ENCODE results near the gene SELENOT.
"Not testable (repeated sequence)": the region's sequence is repeated elsewhere in the genome, so short reads cannot be mapped to it uniquely, and the experiment has no call there.

SELENOT gene

DNA sequence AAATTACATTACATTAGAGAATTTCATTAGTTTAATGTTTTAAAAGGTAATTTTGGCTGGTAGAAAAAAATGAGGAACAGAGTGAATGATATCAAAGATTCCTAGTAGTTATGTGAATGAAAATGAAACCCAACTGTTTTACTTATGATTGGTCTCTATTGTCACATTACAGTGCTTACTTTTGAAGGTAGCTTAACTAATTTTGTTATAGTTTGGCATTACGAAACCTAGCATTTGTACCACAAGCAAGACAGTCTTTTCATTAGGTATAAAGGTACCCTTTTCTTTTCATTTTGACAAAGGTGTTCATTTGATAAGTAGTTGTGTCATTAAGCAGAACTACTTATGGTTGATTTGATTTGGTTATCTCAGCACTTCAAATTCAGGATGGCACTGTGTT is 6.9 kb downstream of the SELENOT start:
- no peak for DNase-seq

DNA sequence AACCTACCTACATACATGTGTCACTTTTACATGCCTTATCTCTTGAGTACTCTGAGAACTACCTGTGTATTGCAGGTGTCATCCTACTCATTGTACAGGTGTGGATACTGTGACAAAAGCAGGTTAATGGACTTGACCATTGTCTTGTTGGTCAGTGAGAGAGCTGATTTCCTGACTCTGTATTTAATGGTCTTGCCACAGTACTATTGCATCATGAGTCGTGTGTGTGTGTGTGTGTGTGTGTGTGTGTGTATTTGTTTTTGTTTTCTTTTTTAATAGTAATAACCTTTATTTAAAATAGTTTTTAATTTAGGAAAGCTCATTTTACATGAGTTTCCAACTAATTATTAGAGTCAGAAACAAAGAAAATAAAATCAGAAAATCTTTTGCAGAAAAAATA is 7.7 kb downstream of the SELENOT start:
- no peak for DNase-seq

DNA sequence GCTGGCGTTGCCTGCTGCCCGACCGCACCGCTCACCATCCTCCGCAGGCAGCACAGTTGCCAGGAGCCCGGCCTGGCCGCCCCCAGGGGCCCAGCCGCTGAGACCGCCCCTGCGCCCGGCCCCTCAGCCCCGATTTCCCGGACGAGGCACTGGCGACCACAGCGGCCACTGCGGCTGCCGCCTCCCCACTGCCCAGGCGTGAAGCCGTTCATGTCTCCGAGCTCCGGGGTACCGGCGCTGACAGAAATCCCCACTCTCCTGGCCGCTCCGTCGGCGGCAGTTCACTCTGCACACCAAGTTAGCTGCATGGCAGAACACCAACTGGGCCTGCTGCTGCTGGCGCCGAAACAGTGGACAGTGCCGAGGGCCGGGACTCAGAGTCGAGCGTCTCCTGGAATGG is 8.5 kb downstream of the SELENOT start:
- no peak for DNase-seq

DNA sequence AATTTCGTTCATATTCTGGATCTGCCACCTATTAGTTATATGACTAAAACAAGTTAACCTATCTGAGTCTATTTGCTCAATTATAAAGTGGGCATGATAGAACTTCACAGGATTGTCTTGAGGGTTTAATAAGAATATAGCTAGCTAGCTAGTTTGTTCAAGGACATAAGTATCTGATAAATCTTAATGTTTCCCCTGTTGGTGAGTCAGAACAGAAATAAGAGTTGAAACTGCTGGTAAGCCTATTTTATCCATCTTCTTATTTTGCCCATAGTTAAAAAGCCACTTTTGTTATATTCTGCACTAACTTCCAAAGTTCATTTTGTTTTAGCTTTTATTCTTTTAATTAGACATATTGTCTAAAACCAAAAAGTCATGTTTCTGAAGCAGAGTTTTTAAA is 9.4 kb downstream of the SELENOT start:
- DNase-seq = no peak

DNA sequence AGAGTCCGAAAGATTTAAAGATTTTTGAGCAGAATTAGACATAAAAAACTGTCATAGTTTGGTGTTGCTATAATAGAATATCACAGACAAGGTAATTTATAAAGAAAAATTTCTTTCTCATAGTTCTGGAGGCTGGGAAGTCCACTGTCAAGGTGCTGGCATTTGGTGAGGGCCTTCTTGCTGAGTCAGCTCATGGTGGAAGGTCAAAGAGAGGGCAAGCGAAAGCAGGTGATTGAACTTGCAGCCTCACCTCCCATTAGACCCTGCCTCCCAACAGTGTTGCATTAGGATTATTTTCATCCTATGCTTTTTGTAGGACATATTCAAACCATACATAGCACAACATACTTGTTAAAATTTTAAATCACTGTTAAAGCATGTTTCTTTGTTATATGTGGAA is 9.9 kb downstream of the SELENOT start:
- DNase-seq = no peak

DNA sequence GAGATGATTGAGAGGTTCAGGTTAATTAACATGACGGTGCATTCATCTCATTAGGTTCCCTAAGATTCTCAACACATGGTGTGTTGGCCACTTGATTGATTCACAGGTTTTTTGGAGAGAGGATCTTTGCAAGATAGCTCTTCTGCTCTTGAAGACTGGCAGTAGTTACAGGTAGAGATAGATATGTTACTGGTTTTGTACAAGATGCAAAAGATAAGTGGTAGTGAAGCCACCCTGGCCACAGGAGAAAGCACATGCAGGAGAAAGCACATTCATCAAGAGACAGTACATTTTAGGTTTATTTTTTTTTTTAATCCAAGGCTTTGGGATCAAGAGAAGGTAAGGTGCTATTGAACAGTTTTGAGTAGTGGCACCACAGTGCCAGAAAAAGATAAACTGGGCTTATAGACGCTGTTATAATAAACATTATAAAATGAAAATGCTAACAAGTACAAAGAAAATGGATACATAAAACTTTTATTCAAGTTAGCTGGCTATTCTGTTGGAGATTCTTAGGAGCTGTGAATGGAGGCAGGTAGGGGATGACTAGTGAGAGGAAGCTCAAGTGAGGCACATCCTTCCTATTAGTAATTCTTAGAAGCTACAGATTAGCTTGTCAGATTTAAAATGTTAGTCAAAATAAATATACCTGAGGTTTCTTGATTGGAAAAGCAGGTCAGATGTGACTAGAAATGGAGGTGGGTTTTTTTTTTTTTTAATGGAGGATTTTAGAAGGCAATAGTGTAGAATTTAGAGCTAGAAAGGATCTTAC is 10.8 kb downstream of the SELENOT start:
- DNase-seq = no peak

DNA sequence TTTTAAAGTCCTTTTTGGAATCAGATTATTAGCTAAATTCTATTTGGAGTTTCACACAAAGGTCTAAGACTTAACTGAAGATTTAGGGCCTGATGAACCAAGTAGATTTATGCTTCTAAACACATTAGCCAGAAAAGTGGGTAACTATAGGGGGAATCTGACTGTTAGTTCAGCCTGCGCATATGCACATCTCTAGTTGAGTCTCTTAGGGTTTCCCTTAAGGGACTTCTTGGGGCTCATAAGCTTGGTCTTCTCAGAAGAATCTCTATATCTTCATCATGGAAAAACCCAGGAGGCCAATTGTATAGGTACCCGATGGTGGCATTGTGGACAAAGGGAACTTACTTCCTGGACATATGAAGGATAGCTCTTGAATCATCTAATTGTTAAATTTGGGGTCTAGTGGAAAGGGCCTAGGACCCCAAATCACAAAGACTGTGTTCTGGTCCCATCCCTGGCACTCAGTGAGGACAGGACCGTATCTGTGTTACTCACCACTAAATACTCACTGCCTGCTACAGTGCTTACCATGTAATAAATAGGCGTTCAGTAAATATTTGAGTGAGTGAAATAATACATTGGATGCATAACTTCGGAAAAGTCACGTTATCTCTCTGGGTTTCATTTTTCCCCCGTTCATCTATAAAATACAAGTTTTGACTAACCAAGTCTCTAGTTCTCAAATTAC is 17.0 kb downstream of the SELENOT start:
- DNase-seq = no peak

DNA sequence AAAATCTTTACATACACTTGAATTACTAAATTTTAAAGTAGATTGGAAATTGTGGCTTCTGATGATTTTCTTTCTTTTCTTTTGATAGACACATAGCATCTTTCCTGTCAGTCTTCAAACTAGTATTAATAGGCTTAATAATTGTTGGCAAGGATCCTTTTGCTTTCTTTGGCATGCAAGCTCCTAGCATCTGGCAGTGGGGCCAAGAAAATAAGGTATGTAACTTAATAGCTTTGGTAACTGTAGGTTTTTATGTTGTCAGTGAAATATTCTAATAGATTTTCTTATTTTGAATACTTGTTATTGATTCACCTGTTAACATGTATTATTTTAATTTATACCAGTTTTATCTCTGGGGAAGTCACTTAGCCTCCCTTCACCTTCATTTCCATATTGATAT is 19.8 kb downstream of the SELENOT start:
- not testable (repeated sequence) for DNase-seq

DNA sequence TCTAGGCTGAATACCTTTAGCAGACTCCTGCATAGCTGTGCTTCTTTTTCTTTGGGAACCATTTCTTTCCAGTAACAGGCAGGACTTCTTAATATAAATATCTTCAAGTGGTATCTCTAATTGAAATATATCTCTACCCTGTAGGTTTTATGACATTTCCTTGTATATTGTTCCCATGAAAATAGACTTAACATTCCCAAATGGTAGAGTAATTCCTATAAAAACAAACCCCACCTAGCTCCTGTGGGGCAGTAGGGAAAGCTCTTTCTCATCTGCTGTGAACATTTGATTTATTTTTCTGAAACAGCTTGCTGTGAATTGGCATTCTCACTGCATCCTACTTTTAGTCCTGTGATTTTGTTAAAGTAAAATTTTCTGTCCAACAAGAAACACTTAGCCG is 20.8 kb downstream of the SELENOT start:
- DNase-seq = no peak

DNA sequence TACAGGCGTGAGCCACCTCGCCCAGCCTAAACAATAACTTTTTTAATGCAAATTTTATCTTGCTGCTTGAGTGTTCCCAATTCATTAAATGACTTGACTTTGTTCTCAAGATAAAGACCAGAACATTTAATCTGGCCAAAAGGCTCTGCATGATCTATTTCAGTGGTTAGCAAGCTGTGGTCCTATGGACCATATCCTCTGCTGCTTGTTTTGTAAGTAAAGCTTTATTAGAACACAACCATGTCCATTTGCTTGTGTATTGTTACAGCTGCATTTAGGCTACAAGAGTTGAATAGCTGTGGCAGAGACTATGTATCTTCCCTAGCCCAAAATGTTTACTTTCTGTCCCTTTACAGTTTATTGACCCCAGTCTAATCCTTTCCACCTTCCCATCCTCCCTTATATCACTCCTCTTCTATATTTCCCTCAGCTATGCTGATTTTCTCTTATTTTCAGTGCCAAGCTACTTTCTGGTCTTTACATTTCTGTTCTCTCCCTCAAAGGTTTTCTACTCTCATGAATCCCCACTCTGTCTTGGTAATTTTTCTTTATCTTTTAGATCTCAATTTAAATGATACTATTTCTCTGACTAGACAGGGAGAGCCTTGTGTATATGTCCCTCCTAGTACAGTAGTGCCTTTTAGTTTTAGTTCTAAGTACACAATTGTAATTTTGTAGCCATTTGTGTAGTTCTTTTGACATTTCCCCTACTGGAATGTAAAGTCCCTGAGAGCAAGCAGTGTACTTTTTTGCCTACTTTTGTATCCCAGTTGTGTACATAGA is 23.2 kb downstream of the SELENOT start:
- DNase-seq = no peak

DNA sequence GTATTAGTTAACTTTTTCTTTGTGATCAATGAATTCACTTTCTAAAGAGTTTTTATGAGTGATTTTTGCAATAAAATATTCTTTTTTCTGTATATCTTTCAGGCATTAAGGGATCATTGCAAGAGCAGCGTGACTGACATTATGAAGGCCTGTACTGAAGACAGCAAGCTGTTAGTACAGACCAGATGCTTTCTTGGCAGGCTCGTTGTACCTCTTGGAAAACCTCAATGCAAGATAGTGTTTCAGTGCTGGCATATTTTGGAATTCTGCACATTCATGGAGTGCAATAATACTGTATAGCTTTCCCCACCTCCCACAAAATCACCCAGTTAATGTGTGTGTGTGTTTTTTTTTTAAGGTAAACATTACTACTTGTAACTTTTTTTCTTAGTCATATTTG is 24.4 kb downstream of the SELENOT start:
- DNase-seq = no peak

DNA sequence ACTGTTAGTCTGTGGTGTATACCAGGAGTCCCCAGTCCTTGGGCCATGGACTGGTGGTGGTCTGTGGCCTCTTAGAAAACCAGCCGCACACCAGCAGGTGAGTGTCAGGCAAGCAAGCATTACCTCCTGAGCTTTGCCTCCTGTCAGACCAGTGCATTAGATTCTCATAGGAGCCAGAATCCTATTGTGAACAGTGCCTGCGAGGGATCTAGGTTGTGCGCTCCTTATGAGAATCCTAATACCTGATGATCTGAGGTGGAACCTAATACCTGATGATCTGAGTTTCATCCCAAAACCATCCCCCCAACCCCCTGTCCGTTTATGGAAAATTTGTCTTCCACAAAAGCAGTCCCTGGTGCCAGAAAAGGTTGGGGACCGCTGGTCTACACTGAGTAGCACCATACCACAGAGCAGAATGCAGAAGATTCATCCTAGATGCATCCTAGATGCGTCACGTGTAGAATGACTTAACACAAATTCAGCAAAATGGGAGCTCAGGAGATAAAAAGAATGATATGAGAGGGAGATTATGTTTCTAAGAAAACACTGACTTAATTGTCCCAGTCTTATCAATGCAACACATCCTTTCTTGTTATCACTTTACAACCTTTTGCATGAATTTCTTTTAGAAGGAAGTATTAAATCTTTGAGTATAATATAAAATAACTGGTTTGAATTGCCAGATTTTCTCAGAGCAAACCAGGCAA is 28.5 kb downstream of the SELENOT start:
- no peak for DNase-seq

DNA sequence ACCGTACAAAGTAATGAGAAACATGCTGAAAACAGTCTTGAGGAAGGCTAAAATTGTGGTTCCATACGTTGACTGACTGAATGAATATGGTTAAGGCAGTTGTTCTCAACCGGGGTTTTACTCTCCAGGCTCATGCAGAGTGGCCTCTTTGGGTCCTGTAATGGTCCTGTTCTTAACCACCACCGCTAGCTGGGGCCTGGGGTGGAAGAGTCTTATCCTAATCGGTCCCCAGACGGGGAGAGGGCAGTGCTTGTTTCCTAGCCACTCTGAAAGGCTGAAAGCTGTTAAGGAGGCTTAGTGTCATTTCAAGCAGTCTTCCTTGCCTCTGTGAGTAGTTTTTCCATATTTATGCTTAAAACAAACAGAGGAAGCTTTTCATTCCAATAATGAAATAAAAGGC is 32.0 kb downstream of the SELENOT start:
- no peak for DNase-seq

DNA sequence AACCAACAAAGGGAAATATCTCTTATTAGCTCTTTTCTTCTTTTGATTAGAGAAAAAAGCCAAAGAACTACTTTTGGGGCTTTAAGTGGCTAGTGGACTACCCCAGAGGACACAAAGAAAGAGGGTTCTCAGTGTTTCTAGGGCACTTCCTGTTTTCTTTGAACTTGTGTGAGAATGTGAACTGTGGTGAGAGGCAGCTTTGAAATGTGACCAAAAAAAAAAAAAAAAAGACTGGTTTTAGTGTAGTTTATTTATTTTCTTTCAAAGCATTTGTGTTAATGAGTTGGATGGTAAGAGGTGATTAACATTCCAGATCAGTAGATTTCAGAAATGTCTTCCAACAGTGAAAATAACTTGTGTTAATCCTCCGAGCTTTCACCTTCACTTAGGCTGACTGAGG is 32.4 kb downstream of the SELENOT start:
- DNase-seq = no peak

DNA sequence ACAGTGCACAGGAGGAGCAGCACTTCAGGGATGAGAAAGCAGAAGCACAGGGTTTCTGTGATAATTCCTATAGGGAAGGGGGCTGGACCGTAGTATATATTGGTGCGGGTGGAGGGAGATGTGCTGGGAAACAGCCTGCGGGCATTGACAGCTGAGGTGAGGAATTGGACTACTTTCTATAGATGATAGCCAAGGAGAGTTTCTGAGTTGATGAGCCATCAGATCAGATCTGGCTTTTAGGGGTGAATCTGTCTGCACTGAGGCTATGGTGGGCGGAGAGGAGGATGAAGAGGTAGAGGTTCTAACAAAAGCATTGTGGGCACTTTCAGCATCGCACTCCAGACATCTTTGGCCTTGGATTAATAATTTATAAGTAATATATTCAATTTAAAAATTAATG is 33.1 kb downstream of the SELENOT start:
- DNase-seq = no peak

DNA sequence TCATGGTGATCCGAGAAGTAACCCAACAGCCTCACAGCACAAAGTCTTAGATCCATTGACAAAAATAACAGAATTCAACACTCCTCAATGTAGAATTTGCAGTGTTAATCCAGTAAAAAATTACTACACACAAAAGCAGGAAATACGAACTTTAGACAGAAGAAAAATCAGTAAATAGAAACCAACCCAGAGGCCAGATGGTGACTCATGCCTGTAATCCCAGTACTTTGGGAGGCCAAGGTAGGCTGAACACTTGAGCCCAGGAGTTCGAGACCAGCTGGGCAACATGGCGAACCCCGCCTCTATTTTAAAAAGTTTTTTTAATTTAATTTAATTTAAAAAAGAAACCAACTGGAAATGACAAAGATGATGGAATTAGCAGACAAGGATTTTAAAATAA is 36.1 kb downstream of the SELENOT start:
- no peak for DNase-seq

DNA sequence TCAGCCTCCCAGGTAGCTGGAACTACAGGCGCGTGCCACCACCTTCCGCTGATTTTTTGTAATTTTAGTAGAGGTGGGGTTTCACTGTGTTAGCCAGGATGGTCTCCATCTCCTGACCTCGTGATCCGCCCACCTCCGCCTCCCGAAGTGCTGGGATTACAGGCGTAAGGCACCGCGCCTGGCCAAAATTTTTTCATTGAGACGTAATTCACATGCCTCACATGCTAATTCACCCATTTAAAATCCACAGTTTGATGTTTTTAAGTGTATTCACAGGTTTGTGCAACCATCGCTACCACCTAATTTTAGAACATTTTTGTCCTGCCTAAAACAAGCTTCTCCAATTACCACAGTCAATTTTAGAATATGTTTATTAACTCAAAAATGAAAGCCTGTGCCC is 37.1 kb downstream of the SELENOT start:
- DNase-seq = no peak

DNA sequence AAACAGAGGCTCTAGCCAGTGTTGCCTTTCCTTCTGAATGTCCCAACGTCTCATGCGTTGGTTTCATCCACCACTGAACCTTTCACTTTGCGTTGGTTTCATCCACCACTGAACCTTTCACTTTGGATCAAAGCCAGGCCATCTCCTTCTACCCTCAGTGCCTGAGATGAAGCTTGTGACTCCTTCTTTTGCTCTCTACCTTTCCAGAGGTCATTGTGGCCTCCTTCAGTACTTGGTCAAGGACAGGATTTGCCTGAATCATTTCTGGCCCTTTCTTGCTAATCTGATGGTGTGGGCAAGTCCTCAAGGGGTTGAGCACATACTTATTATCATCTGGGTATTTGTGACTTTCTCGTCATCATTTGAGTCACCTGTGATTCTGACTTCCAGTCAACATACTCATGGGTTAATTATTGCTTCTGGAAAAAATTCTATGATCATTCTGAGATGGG is 50.0 kb downstream of the SELENOT start:
- DNase-seq = no peak

DNA sequence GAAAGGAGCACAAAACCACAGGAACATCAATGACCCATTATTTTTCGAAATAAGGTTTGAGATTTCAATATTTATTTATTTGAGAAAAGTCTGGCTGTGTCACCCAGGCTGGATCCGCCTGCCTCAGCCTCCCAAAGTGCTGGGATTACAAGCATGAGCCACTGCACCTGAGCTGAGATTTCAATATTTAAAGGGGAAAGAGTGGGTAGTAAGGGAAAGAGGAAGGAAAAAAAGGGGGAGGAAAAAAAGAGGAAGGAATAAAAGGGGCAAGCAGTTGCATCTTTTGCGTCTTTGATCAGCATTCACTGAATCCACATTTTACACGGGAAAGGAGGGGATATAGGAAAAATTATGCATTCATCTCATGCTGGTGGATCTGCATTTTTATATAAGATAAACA is 53.2 kb downstream of the SELENOT start:
- DNase-seq = no peak

DNA sequence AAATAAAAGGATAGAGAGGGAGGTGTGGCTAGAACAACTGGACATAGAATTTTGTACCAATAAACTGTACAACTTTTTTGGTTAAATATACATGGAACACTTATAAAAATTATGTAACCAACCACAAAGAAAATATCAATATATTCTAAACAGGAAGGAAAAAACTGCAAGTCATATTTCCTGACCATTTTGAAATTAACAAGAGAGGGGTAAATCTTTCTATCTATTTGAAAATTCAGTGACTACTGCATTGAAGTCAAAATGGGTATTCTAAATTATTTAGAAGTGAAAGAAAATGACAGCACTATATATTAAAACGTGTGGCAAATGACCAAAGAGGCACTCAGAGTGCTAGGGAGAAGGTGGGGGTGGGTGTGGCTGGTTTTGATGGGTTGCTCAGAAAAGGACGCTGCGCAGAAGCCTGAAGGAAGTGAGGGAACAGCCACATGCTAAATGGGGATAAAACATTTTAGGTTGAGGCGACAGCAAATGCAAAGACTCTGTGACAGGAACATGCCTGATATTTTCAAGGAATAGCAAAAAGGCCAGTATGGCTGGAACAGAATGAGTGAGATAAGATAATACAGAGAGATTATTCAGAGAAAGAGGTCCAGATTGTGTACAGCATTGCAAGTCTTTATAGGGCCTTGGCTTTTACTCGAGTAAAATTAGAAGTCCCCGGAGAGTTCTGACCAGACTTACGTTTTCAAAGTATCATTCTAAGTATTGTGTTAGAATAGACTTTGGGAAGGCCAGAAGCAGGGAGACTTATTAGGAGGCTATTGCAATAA is 59.5 kb downstream of the SELENOT start:
- no peak for DNase-seq

DNA sequence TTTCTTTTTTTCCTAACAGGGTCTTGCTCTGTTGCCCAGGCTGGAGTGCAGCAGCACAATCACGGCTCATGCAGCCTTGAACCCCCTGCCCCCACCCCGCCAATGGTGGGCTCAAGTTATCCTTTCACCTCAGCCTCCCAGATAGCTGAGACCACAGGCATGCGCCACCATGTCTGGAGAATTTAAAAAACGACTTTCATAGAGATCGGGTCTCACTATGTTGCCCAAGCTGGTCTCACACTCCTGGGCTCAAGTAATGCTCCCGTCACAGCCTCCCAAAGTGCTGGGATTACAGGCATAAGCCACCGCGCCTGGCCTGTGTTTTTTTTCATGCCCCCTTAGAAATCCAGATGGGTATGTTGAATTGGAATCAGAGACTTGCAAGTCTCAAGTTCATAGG is 60.3 kb downstream of the SELENOT start:
- no peak for DNase-seq

DNA sequence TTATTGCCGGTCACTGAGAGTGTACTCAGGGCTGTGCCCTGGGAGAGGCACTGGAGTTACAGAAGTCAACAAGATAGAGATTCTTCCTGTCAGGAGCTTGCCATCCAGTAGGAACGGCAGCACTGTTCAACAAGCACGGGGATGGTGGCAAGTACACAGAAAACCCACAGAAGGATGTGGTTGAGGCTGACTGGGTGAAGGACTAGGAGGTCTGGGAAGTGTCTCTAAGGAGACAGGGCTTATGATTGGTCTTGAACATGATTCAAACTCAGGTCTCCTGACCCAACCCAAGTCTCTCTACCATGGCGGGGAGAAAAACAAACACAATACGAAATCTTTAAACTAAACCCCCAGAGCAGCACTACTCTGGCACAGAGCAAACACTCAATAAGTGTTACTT is 63.0 kb downstream of the SELENOT start:
- DNase-seq = no peak

Measured in NCI-H1092 treated with DMSO at 0.1 percent for 48 hours (cell line).